ENCODE measurements around the gene ELOVL2. TPM values are rescaled to one million over a fixed set of nuclear protein-coding genes. Genes with fewer than 3 reads are reported as not detected.
"Not testable (repeated sequence)": the region's sequence is repeated elsewhere in the genome, so short reads cannot be mapped to it uniquely, and the experiment has no call there.

The ELOVL2 gene
- 1.3 TPM for total RNA-seq
- long read RNA-seq: 0 reads

GRCh38 chr6:11043961-11044711, at the start of gene ELOVL2:
ELOVL2 (minus strand) TSS chr6:11044305; CDS start chr6:11044230, 75 bp downstream.
- intact Hi-C loops (cut with micrococcal nuclease): no loop called here

DNA sequence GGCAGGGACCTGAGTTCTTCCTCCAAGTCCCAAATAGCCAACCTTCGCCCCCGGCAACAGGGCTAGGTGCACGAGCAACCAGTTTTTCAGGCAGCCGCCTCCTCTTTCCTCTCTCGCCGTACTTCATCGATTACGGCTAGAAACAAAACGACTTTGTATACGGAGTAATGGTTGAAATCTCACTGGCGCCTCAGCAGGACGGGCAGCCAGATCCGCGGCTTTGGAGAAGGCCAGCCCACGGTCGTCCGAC, 49.2 kb upstream of the ELOVL2 start:
- no peak for DNase-seq
- intact Hi-C loops (cut with micrococcal nuclease): no loop called here
- ATAC-seq: peak; percentile 16

More at GRCh38 chr6:11043961-11044711, at the start of gene ELOVL2:
- ATAC-seq (peak; percentile 95), DNase-seq (peak; percentile 71)

DNA sequence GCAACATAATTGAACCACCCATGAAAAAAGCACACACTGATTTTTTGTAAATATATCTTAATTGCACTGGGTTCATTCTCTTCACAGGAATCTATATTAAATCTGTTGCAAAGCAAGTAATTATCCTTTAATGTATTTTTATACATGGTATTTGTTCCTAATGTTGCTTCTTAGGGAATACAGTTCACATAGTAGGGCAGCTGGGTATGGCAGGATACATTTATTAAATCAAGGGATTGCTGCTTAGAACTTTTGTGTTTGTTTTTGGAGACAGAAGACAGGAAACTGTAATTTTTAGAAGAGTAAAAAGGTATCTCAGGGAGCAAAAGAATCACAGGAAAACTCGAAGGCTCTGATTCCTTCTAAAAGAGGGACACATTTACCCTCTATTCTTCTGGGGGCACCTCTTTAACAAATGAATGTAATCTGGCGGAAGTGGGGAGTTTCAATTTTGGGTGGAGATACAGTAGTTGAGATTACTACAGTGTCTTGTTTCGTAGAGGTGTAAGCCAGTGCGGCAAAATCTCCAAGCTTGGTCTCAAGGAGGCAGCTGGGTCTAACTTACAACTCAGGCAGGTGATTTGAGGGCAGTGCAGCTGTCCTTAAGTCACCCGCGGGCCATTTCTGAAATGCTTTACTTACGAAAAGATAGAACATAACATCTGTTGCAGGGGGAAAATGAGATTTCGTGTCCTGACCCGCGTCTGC, 48.7 kb upstream of the ELOVL2 start:
- ATAC-seq (peak; percentile 12), DNase-seq (no peak)
- intact Hi-C loops (cut with micrococcal nuclease): no loop called here

DNA sequence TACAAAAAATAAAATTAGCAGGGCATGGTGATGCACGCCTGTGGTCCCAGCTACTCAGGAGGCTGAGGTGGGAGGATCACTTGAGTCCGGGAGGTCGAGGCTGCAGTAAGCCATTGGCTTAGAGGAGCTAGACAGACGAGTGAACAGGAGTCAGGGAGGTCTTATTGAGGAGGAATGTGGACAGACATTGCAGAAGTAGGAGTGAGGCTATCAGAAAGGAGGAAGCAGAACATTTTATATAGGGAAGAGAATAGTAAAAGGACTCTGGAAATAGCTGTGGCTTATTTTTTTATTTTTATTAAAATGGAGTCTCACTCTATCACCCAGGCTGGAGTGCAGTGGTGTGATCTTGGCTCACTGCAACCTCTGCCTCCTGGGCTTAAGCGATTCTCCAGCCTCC, 47.0 kb upstream of the ELOVL2 start:
- ATAC-seq; DNase-seq; intact Hi-C loops (cut with micrococcal nuclease): not testable (repeated sequence)

DNA sequence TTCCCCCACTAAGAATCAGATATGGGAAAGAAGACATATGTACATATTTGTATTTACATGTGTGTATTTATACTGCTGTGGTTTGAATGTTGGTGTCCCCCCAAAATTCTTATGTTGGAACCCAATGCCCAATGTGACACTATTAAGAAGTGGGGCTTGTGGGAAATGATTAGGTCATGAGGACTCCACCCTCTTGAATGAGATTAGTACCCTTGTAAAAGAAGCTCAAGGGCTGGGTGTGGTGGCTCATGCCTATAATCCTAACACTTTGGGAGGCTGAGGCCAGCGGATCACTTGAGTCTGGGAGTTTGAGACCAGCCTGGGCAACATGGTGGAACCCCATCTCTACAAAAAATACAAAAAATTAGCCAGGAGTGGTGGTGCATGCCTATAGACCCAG, 45.6 kb upstream of the ELOVL2 start:
- ATAC-seq (no peak), DNase-seq (no peak)
- intact Hi-C loops (cut with micrococcal nuclease): no loop called here

- intact Hi-C loops (cut with micrococcal nuclease); ATAC-seq; DNase-seq: not testable (repeated sequence)
Observed at GRCh38 chr6:11087141-11087812, 43.2 kb upstream of the ELOVL2 start.

DNA sequence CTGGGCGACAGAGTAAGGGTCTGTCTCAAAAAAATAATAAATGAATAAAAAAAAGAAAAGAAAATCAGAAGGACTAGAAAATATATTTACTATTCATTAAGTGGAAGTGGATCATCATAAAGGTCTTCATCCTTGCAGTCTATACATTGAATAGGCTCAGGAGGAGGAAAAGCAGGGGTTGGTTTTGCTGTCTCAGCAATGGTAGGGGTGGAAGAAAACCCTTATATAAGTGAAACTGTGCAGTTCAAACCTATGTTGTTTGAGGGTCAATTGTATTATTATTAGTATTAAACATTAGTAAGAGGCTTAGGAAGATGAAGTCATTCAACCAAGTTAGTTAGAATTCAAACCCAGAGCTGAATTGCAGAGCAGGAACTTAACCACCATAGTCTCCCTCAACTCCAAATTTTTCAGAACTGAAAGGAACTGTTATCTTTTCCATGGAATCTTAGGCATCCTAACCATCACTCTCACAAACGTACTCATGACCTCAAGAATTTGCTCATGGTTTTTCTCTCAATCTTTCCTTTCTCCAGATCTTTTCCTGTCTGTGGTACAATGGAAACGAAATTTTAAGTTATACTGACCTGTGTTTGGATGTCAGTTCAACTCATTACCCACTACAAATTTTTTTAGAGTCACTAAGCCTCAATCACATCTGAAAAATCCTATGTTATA, 41.8 kb upstream of the ELOVL2 start:
- intact Hi-C loops (cut with micrococcal nuclease): no loop called here
- DNase-seq: no peak
- no peak for ATAC-seq

GRCh38 chr6:11083956-11084355, 39.9 kb upstream of the ELOVL2 start:
- DNase-seq: no peak
- no peak for ATAC-seq
- intact Hi-C loops (cut with micrococcal nuclease): no loop called here

DNA sequence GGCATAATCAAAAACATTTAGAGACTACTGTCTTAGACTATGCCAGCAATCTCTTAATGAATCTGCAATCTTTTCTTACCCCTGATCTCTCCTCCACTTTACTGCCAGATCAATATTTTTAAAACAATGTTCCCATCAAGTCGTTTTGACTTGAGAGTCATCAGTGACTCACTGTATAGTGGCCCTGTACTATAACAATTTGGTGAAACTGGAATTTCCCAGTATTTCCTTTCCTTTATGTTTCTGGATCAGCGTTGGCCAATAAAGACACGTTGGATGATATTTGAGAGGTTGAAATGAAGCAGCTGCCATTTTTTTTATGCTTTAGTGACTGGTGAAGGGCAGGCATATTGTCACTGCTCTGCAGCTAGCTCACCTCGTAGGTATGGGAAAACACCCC, 39.4 kb upstream of the ELOVL2 start:
- no peak for ATAC-seq
- DNase-seq: no peak
- intact Hi-C loops (cut with micrococcal nuclease): no loop called here

- intact Hi-C loops (cut with micrococcal nuclease): no loop called here
- ATAC-seq: no peak
Observed at GRCh38 chr6:11080296-11080695, 36.2 kb upstream of the ELOVL2 start.

GRCh38 chr6:11078266-11078665, 34.2 kb upstream of the ELOVL2 start:
- DNase-seq (no peak), ATAC-seq (no peak)
- intact Hi-C loops (cut with micrococcal nuclease): no loop called here

More at GRCh38 chr6:11080296-11080695, 36.2 kb upstream of the ELOVL2 start:
- DNase-seq: no peak

- intact Hi-C loops (cut with micrococcal nuclease): no loop called here
- ATAC-seq: no peak
- no peak for DNase-seq
Observed at GRCh38 chr6:11076540-11076939, 32.4 kb upstream of the ELOVL2 start.

DNA sequence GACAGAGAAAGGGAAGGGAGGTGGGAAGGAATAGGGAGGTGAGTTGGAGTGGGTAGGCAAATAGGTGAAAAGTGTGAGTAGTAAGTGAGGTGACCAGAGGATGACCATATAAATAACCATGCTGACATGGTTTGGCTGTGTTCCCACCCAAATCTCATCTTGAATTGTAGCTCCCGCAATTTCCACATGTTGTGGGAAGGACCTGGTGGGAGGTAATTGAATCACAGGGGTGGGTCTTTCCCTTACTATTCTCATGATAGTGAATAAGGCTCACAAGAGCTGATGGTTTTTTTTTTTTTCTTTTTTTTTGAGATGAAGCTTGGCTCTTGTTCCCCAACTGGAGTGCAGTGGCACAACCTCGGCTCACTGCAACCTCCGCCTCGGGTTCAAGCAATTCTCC, 28.0 kb upstream of the ELOVL2 start:
- intact Hi-C loops (cut with micrococcal nuclease): no loop called here

GRCh38 chr6:11069760-11070159, 25.7 kb upstream of the ELOVL2 start:
- DNase-seq (no peak), ATAC-seq (no peak)
- intact Hi-C loops (cut with micrococcal nuclease): loop anchor here (5.0 to 10.0 kb wide), 2 partner anchors 117 to 595 kb away; no protein-coding TSS in a partner anchor

More for the DNA sequence above, 28.0 kb upstream of the ELOVL2 start:
- no peak for DNase-seq
- ATAC-seq: no peak

DNA sequence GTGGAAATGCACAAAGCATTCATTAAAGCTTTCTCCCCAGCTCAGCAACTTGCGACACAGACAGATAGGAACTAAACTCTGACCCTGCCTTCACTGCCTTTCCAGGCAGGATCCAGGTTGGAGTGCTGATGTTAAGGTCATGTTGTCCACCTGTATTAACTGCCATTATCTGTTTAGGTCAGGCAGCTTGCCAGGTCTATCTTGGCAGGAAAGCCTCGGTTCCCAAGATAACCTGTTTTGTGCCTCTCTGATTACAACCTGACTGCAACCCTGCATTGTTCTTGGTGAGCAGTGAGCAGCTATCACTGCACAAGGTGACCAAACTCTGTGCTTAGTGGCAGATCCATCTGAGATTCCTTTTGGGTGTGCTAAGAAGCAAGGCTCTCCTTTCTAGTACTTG, 23.2 kb upstream of the ELOVL2 start:
- intact Hi-C loops (cut with micrococcal nuclease): loop anchor here (5.0 to 10.0 kb wide), 2 partner anchors 115 to 593 kb away; no protein-coding TSS in a partner anchor
- ATAC-seq (no peak), DNase-seq (no peak)

DNA sequence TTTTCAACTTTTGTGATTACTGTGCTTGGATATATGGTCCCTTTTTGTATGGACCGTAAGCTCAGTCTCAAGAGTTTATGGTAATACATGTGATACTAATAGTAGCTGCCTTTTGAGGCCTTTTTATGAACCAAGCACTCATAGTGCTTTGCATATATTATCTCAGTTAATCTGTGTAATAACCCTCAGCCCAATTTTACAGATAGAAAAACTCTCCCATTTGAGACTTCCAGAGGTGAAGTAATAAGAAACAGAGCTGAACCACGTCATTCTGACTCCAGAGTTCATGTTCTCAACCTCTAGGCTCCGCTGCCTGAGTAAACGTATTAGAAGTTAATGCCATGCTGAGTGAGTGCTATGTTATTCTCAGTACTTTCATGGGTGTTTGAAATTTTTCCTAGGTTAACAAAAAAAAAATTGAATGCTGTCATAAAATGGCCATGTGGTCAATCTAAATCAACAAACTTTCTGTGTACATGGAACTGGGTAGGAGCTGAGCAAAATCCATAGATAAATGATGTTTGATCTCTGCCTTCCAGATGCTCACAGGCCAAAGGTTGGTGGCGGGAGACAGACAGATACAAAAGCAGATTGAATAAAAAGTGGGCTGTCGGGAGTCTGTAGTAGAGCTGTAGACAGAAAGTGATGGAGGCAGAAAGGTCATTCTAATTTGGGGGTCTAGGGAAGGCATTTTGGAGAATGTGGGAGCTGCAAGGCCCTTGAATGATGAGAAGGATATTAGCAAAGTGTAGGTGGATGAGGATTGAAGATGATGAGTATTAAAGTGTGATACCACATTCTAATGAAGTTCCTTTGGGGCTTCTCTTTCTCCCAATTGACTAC, 22.6 kb upstream of the ELOVL2 start:
- intact Hi-C loops (cut with micrococcal nuclease): loop anchor here (5.0 to 10.0 kb wide), 2 partner anchors 114 to 592 kb away; no protein-coding TSS in a partner anchor
- no peak for ATAC-seq
- no peak for DNase-seq

DNA sequence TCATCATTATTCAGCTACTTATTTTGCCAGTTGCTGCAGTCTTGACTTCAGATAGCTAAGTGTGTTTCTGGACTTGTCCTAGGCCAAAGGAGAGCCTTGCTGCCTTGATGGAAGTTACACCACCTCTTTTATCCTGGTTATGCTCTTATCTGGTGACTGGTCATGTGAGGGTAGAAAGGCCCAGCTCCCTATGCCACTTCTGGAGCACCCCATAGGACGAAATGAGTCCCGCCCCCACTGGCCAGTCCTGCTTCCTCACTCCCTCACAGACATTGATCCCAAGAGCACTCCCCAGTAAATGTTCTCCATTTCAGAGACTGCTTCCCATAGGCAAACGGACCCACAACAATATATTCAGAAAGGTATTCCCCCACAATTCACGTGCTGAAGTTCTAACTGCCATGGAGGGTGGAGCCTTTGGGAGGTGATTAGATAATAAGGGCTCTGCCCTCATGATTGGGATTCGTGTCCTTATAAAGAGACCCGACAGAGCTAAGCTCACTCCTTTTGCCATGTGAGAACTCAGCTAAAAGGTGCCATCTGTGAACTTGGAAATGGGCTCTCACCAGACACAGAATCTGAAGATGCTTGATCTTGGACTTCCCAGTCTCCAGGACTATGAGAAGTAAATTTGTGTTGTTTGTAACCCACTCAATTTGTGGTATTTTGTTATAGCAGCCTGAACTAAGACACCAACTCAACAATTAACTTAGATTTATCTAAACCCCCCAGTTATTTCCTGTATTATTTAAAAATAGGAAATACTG, 21.5 kb upstream of the ELOVL2 start:
- no peak for DNase-seq
- no peak for ATAC-seq
- intact Hi-C loops (cut with micrococcal nuclease): loop anchor here (5.0 to 10.0 kb wide), 2 partner anchors 113 to 591 kb away; no protein-coding TSS in a partner anchor

DNA sequence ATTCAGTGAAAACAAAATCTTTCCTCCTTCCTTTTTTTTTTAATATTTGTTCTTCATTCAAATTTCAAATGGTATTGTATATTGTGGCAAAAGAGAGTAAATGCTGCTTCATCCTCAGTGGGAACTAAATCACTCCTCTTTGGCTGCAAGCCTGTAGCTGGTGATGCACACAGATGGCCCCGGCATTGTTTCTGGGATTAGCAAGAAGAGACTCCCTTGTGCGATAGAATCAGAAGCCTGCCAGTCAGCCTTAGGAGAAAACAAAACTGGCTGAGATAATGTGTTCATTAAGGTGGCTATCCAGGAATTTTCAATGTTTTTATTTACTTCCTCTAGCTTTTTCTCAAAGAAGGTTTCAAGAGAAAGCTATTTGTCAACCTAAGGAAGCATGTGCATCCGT, 20.7 kb upstream of the ELOVL2 start:
- DNase-seq: no peak
- no peak for ATAC-seq
- intact Hi-C loops (cut with micrococcal nuclease): loop anchor here (5.0 to 10.0 kb wide), 2 partner anchors 113 to 590 kb away; no protein-coding TSS in a partner anchor
